HG03457 (cell line): ENCODE results near the gene ROBO1.
"Not testable (repeated sequence)": the region's sequence is repeated elsewhere in the genome, so short reads cannot be mapped to it uniquely, and the experiment has no call there.

Experiments used
- ATAC-seq: cut with Tn5 transposase; IDR thresholded peaks from one replicate; pipeline ENCODE4 v1.9.1; 2021; ENCODE audit warnings: moderate number of reproducible peaks; ENCODE audit not compliant: unreplicated experiment

Gene ROBO1

GRCh38 chr3:79767905-79768267, at the start of gene ROBO1:
ROBO1 (minus strand) TSS chr3:79767998.
- ATAC-seq = no peak

- no peak for ATAC-seq
These were observed 49.4 kb upstream of the ROBO1 start for GRCh38 chr3:79817224-79817623.

GRCh38 chr3:79815478-79815877, 47.7 kb upstream of the ROBO1 start:
- ATAC-seq = no peak

GRCh38 chr3:79810581-79810980, 42.8 kb upstream of the ROBO1 start:
- ATAC-seq = no peak

- ATAC-seq = no peak
These were observed 42.3 kb upstream of the ROBO1 start for GRCh38 chr3:79810092-79810491.

- ATAC-seq = no peak
These were observed 41.3 kb upstream of the ROBO1 start for GRCh38 chr3:79809106-79809505.

- no peak for ATAC-seq
These were observed 40.7 kb upstream of the ROBO1 start for GRCh38 chr3:79808515-79808914.

GRCh38 chr3:79790177-79790576, 22.4 kb upstream of the ROBO1 start:
- not testable (repeated sequence) for ATAC-seq

- no peak for ATAC-seq
These were observed 5.5 kb upstream of the ROBO1 start for GRCh38 chr3:79773291-79773690.

- no peak for ATAC-seq
These were observed 1.4 kb upstream of the ROBO1 start for GRCh38 chr3:79769229-79769628.

- no peak for ATAC-seq
These were observed 449 bp downstream of the ROBO1 start for GRCh38 chr3:79767194-79767904.

GRCh38 chr3:79766496-79767193, 1.2 kb downstream of the ROBO1 start:
- no peak for ATAC-seq

GRCh38 chr3:79765911-79766310, 1.9 kb downstream of the ROBO1 start:
- ATAC-seq = no peak

- no peak for ATAC-seq
These were observed 6.4 kb downstream of the ROBO1 start for GRCh38 chr3:79761441-79761840.

GRCh38 chr3:79751703-79752102, 16.1 kb downstream of the ROBO1 start:
- ATAC-seq = no peak

- ATAC-seq = no peak
These were observed 30.3 kb downstream of the ROBO1 start for GRCh38 chr3:79737530-79737929.

GRCh38 chr3:79729096-79729495, 38.7 kb downstream of the ROBO1 start:
- ATAC-seq = no peak

- ATAC-seq = no peak
These were observed 41.0 kb downstream of the ROBO1 start for GRCh38 chr3:79726786-79727185.

GRCh38 chr3:79724206-79724605, 43.6 kb downstream of the ROBO1 start:
- ATAC-seq = no peak

- no peak for ATAC-seq
These were observed 77.7 kb downstream of the ROBO1 start for GRCh38 chr3:79690072-79690471.

GRCh38 chr3:79685108-79685507, 82.7 kb downstream of the ROBO1 start:
- ATAC-seq = no peak

GRCh38 chr3:79684041-79684440, 83.8 kb downstream of the ROBO1 start:
- ATAC-seq = no peak

GRCh38 chr3:79672731-79673130, 95.1 kb downstream of the ROBO1 start:
- ATAC-seq = no peak
